GM12875 (cell line): ENCODE measurements around the gene PTPRR.
A peak's percentile ranks its signal among the peaks of the same experiment; 100 is the strongest.

Source experiments
- H3K4me3 ChIP-seq: one replicate; pipeline ENCODE4 v1.5.1; 2011; ENCODE audit warnings: low read depth, low read length, control low read depth
- CTCF ChIP-seq: IDR thresholded peaks from 2 replicates; pipeline ENCODE4 v1.5.1; 2011; ENCODE audit warnings: low read depth, mild to moderate bottlenecking, control low read depth, inconsistent platforms, low read length, moderate library complexity, borderline replicate concordance; ENCODE audit not compliant: insufficient read depth

Gene PTPRR

GRCh38 chr12:70603044-70603443 lies 317.5 kb downstream of the PTPRR start:
- no peak overlapping the region for H3K4me3 ChIP-seq
- no peak for TF ChIP-seq CTCF

- no peak for TF ChIP-seq CTCF
- H3K4me3 ChIP-seq, result no peak overlapping the region
These were observed 321.9 kb downstream of the PTPRR start for GRCh38 chr12:70598467-70599193.

GRCh38 chr12:70592664-70593063 lies 327.9 kb downstream of the PTPRR start:
- H3K4me3 ChIP-seq, result no peak overlapping the region
- TF ChIP-seq CTCF, result no peak

- no peak for TF ChIP-seq CTCF
- H3K4me3 ChIP-seq, result no peak overlapping the region
These were observed 329.9 kb downstream of the PTPRR start for GRCh38 chr12:70590549-70591226.

GRCh38 chr12:70590051-70590450 lies 330.5 kb downstream of the PTPRR start:
- H3K4me3 ChIP-seq, result no peak overlapping the region
- TF ChIP-seq CTCF, result peak; percentile 86
